ENCODE results near the gene CTRB1. TPM values are rescaled to one million over a fixed set of nuclear protein-coding genes. Genes with fewer than 3 reads are reported as not detected.
A peak's percentile ranks its signal among the peaks of the same experiment; 100 is the strongest.

The CTRB1 gene
- total RNA-seq, 1 donor from 2014 or later = 15.0 TPM

GRCh38 chr16:75225678-75226515 is 7.1 kb downstream of the CTRB1 start:
- no peak for DNase-seq (ENCODE audit: low spot score)

- no peak for DNase-seq (ENCODE audit: low spot score)
Observed at GRCh38 chr16:75226550-75227360, 8.0 kb downstream of the CTRB1 start.

DNA sequence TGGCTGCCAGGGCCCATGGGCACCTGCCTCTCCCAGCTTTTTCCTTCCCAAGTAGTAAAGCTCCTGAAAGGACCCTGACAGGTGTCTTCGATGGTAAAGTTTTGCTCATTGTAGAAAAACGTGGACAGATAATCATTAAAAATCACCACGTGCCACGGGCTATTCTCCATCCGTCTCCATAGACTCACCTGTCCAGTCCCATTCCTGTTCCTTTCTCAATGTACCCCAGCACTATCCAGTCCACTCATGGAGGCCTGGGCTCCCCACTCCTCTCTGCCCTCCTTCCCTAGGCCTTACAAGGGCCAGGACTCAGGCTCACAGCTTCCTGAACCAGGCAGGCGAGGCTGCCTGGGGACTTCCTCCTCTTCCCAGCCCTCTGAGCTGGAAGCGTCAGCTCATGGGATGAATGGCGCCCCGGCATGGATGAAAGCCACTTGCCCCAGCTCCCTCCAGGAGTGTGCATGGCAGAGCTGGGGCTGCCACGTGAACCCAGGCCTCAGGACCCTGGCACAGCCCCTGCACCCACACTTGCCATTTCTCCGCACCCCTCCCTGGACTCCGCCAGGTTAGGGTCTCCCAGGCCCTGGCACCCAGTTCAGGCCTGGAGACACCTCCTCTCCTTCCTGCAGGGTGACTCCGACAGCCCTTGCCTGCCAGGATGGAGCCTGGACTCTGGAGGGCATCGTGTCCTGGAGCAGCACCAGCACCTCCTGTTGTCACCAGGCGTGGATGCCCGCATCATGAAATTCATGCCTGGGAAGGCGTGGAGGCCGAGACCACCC is 8.8 kb downstream of the CTRB1 start:
- DNase-seq (ENCODE audit: low spot score) = no peak

DNA sequence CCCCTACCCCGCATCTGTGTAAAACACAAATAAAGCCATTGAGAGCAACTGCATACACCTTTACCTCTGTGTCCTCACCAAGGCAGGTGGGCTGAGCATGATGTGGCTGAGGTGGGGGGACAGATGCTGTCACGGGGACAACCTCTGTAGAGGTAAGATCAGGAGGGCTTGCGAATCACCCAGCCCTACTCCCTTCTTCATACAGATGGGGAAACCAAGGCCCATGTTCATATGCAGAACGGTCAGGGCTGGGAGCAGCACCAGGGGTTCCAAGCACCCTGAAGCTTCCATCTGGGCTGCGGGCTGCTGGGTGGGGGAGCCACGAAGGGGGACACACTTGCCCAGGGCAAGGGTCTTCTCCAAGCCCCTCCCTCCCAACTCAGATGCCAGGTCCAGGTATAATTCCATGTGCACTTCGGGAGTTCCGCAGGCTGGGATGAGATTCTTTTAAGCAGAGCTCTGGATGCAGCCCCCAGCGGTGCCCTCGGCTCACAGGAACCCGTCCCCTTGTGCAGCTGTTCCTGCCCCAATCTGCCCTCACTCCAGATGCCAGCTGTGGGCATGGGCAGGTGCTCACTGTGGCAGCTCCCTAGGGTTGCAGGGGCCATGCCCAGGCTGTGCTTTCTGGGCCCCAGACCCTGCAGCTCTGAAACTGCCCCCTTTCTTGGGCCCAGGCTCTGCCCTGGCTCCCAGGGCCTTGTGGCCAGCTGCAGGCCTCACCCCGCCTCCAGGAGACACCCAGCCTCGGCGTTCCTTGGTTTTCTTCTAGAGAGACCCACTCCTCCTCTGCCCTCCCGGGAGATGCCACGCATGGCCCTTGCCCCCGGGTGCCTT is 9.6 kb downstream of the CTRB1 start:
- DNase-seq (ENCODE audit: low spot score) = no peak

GRCh38 chr16:75229172-75230031 is 10.6 kb downstream of the CTRB1 start:
- DNase-seq (ENCODE audit: low spot score) = no peak

GRCh38 chr16:75230471-75231110 is 11.8 kb downstream of the CTRB1 start:
- DNase-seq (ENCODE audit: low spot score) = no peak

GRCh38 chr16:75231570-75231969 is 12.8 kb downstream of the CTRB1 start:
- no peak for DNase-seq (ENCODE audit: low spot score)

GRCh38 chr16:75233611-75233938 is 14.8 kb downstream of the CTRB1 start:
- DNase-seq (ENCODE audit: low spot score) = no peak

DNA sequence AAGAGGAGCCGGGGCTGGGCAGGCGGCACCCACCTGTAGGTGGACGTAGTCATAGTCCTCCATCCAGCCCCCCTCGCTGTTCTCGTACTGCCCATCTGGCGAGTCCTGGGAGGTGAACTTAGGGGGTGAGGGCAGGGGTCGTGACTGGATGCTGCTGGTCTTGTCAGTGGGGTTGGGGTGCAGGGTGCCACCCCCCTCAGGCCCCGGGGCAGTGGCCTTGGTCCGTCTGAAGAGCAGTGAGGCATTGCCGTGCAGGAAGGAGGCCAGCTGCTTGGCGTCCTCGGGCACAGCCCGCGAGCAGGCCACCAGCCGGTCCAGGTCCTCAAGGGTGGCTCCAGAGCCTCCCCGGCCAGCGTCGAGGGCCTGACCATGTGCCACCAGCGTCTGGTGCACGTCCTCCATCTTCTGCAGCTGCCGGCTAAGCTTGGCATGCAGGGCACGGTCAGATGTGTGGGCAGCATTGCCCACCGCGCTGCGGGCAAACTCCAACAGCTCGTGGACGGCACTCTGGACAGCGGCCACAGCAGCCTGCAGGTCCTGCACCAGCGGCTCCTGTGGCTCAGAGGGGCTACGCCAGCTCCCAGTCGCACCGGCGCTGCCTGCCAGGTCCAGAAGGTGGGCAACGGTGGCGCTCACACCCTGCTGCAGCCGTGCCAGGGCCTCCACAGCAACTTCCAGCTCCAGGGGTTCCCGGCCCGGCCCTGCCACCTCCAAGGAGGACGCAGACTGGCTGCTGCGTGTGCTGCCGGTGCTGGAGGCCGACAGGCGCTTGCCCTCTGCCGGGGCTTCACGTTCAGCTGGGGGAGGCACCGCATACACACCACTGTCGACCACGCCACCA is 16.3 kb downstream of the CTRB1 start:
- DNase-seq (ENCODE audit: low spot score) = no peak

DNA sequence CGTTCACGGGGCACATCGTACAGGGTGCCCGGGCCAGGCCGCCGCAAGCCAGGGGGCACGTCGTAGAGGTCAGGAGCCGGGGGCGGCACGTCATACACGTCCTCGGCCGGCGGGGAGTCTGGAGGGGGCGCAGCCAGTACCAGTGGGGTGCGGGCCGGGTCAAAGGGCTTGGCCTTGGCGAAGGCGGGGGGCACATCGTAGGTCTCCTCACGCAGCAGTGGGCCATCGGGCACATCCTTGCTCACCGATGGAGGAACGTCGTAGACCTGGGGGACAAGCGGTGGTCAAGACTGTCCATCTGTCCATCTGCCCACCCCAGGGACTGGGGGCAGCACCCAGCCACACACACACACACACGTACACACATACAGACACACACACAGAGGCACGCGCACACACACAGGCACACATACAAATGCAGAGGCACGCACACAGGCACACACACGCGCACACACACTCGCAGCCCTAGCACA is 17.0 kb downstream of the CTRB1 start:
- no peak for DNase-seq (ENCODE audit: low spot score)

DNA sequence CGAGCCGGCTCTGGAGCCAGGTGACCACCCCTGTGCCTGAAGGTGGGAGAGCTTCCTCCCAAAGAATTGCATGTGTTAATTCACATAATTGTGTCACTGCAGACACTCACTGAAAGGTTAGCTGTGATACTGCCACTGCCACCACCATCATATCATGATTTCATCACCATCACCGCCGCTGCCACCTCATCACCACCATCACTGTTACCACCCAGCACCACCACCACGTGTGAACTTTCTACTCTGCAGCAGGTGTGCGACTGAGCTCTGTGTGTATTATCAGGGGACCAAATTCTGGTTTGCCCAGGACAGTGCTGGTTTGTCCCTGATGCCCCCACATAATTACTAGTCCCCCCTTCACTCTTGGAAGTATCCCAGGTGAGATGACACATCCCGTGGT is 17.4 kb downstream of the CTRB1 start:
- DNase-seq (ENCODE audit: low spot score) = no peak

DNA sequence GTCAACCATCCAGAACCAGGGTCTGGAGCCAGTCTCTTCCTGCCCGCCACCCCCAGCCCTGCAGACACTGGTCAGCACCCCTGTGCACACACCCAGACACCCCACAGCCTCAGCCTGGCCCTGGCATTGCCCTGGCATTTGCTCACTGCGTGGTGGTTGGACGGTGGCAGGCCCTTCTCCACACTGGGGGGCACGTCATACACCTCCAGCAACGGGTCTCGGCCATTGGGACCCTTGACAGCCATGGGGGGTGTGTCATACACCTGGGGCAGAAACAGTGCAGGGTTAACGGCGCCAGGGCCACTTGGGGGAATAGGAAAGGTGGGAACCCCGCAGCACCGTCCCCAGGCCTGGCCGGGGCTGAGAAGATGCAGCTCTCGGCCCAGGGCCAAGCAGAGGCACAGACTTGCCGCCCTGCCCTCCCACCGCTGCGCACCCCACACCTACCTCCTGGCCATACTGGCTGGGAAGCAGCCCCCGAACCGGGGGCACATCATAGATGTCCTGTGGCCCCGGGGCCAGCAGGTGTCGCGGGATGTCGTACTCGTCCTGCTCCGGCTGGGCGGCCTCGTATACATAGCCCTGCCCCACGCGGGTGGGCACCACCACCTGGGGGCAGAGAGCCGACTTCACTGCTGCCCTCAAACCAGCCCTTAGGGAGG is 18.1 kb downstream of the CTRB1 start:
- DNase-seq (ENCODE audit: low spot score) = no peak

- DNase-seq (ENCODE audit: low spot score) = no peak
Observed at GRCh38 chr16:75237398-75238131, 18.8 kb downstream of the CTRB1 start.

DNA sequence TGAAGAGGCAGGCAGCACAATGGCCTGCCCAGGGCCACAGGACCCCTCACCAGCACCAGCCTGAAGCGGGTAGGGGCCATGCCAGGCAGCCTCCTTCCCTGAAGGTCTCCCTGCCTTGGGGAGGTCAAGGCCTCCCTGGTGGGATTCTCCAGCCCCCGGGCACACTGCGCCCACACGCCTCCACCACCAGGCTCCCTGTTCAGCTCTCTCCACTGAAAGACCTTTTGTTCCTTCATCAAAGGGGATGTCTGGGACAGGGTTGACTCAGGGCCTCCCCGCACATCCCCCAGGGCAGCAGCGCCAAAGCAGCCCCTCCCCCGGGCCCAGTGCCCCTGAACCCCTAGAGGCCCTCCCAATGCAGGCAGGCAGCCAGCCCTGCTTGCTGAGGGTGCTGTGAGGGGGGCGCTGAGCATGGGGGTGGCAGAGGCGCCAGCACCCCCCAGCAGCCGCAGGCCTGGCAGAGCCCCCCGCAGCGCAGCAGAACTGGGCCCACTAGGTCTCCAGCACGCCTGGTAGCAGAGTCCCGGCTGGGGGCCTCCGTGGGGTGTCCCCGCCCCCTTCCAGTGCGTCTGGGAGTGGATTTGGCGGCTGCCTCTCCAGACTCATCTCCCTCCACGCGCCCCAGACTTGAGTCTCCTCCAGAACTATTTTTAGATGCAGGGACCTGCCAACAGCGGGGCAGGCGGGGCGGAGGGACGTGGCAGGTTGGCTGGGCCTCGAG is 19.5 kb downstream of the CTRB1 start:
- peak; percentile 64 for DNase-seq (ENCODE audit: low spot score)

- DNase-seq (ENCODE audit: low spot score) = no peak
Observed at GRCh38 chr16:75238853-75239541, 20.2 kb downstream of the CTRB1 start.

DNA sequence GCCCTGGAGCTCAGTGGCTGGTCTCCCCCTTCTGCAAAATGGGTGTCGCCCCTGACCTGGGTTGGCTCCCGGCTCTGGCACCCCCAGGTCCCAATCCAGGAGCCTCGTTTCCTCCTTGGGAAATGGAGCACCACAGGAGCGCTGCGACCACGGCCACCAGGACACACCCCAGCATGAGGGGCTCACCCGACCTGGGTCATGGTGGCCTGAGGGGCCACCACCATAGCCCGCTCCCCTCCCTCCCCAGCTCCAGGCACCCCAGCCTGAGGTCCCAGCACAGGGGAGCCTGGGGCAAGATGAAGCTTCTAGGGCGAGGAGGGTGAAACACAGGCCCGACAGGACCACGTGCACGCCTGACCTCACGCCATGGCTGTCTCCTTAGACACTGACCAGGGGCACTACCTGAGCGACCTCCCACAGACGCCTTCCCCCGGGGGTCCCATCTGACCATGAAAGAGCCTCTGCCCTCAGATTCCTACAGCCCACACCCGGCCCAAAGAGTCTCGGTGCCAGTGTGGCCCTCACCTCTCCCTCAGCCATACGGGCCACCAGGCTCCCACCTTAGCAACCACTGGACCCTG is 20.8 kb downstream of the CTRB1 start:
- DNase-seq (ENCODE audit: low spot score) = no peak

All from mucosa of gallbladder (tissue), 1 donor.